ENCODE measurements around the gene F2RL2.

The F2RL2 gene

GRCh38 chr5:76583163-76584047 lies 39.8 kb downstream of the F2RL2 start:
- DNase-seq (ENCODE audit: low read depth, low spot score), result no peak

GRCh38 chr5:76582230-76583162 lies 40.7 kb downstream of the F2RL2 start:
- no peak for DNase-seq (ENCODE audit: low read depth, low spot score)

GRCh38 chr5:76580981-76581380 lies 42.2 kb downstream of the F2RL2 start:
- no peak for DNase-seq (ENCODE audit: low read depth, low spot score)

- DNase-seq (ENCODE audit: low read depth, low spot score), result no peak
Observed at GRCh38 chr5:76579166-76579937, 43.9 kb downstream of the F2RL2 start.

GRCh38 chr5:76576996-76577395 lies 46.2 kb downstream of the F2RL2 start:
- DNase-seq (ENCODE audit: low read depth, low spot score), result no peak

- no peak for DNase-seq (ENCODE audit: low read depth, low spot score)
Observed at GRCh38 chr5:76576450-76576849, 46.8 kb downstream of the F2RL2 start.

- no peak for DNase-seq (ENCODE audit: low read depth, low spot score)
Observed at GRCh38 chr5:76571559-76571958, 51.6 kb downstream of the F2RL2 start.

GRCh38 chr5:76570153-76570552 lies 53.0 kb downstream of the F2RL2 start:
- DNase-seq (ENCODE audit: low read depth, low spot score), result no peak
